HG02588 (cell line): ENCODE data around the gene DNAJC27.

ENCODE experiments used
- ATAC-seq: cut with Tn5 transposase; IDR thresholded peaks from one replicate; pipeline ENCODE4 v1.9.1; 2021; ENCODE audit warnings: mild to moderate bottlenecking, moderate library complexity; ENCODE audit not compliant: unreplicated experiment

DNAJC27 gene

DNA sequence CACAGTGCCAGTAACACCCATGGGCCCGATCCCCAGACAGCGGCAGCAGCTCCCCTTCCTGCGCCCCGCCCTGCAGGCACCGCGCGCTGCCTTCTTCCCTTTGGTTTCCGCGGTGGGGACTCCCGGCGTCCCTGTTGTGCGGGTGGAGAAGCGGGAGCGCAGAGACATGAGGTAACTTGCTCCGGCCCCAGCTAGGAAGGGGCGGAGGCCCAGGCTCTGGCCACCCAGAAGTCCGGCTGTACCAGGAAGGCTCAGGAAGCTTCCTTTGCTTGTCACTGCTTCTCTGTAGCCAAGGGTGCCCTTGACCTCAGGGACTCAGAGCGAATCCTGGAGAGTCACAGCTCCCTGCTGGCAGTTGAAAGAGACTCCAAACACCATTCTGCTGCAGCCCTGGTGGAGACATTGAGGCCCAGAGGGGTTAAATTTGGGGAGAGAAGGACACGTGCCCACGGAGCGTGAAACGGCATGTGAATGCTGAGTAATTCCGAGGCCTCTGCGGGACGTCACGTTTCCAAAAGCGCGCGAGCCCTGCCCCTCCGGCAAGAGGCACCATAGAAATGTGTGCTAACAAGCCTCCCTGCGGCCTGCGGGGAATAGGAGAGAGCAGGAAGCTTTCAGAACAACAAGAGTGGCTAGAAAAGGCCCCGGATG, 45.0 kb downstream of the DNAJC27 start:
- ATAC-seq = no peak

DNA sequence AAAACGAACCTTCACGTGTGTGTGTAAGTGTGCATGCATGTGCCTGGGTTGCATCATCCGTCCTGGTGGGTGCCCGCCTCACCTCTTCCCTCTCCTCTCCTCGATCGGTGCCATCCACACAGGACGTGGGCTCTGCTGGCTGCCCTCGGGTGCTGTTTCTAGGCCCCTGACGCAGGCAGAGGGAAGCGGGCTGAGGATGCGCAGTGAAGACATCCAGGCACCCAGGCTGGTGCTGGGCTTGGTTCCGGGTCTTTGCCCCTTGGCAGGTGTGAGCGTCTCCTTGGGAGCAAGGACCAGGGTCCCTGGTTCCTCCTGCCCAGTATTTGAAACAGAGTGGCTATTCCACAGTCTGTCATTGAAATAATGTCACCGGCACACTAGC, 45.5 kb downstream of the DNAJC27 start:
- no peak for ATAC-seq

DNA sequence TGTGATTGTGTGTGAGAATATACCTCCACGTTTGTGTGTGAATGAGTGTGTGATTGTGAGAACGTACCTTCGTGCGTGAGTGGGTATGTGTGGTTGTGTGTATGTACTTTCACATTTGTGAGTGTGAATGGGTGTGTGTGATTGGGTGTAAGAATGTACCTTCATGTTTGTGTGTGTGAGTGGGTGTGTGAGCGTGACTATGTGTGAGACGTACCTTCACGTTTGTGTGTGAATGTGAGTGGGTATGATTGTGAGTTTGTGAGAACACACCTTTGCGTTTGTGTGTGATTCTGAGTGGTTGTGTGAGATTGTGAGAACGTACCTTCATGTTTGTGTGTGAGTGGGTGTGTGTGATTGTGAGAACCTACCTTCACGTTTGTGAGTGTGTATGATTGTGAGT, 45.9 kb downstream of the DNAJC27 start:
- no peak for ATAC-seq

DNA sequence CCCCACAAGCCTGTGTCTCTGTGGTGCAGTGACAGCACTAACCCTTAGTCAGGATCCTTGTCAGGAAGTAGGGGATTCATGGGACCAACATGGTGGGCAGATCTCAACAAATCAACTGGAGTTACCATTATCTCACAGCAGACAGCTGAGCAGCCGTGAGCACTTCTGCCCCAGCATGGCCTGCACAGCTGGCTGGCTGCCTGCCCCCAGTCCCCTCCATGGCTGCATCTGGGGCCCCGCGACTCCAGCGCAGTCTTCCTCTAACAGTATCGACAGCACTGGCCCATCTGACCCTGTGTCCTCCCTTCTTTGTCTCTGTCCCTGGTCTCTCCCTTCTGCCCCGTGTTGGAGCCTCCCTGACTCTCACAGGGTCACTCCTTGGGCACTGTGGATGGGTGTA, 47.0 kb downstream of the DNAJC27 start:
- ATAC-seq = no peak

DNA sequence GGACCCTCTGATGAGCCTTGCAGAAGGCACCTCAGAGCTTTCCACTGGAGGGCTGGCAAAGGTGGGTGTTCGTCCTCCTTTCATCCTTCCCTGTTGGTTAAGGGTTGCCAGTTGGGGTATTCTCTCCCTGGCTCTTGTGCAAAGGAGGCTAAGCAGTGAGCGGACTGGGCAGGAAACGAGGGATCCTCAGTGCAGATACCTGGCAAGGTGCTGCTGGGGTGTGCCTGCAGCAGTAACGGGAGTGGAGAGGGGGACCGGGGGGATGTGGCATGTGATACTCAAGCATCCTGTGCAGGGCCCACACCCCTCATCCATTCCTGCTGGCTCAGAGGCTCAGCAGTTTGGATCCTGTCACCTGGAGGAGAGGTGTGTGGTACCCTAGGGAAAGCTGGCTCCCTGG, 47.5 kb downstream of the DNAJC27 start:
- no peak for ATAC-seq

DNA sequence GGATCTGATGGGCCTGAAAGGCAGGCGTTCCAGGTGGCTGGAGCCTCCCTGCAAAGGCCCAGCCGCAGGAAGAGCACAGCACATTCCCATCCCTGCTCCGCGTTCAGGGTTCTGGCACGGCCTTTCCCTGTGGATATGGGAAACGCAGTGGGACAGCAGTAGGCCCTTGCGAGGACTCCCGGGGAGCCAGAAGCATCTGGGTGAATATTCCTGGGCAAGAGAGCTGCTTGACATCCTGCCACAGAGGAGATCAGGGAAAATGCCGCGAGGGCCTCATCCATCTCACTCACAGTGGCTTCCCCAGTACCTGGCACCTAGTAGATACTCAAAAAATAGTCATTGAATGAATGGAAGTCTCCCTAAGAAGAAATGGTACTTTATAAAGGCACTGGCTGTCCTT, 48.6 kb downstream of the DNAJC27 start:
- ATAC-seq = no peak

DNA sequence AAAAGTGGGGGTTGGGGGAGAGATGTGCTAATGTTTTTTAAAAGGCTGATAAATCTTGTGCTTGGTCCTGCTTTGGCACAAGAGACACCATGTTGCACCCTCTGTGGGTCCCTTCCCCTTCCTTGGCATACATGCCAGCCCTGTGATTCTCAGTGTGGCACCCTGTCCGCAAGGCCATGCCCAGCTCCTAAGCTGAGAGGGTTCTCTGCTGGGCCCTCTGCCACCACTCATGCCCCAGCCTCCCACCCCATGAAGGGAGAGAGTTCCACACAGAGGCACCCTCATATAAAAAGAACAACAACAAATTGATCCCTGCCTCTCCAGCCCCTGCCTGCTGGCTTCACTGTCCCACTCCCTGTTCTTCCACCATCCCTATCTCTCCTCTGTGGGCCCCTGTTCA, 49.2 kb downstream of the DNAJC27 start:
- no peak for ATAC-seq

DNA sequence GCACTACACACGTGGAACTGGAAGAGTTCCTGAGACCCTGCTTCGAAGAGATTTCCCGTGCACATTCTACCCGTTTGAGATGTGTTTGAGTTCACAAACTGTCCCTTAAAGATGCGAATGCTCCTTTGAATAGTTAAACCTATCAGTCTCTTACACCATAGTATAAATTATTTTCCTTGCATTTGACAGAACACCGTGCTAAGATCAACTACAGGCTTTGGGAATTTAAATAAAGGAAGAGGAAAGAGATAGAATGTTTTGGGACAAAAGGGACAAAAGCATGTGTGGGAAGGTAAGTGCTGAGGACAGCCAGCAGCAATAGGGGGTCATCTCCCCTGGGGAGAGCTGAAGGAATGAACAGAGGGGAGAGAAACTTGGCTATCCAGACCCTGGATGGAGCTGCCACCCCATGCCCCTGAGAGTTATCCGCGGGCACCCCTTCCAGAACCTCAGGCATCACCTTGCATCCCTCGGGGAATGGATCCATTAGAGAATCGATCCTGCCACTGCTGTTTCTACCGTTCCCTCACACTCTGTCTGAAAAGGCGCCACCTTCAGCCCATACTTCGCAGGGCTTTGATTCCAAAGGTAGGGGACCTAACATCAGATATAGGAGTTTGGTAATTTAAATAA, 50.8 kb downstream of the DNAJC27 start:
- no peak for ATAC-seq

DNA sequence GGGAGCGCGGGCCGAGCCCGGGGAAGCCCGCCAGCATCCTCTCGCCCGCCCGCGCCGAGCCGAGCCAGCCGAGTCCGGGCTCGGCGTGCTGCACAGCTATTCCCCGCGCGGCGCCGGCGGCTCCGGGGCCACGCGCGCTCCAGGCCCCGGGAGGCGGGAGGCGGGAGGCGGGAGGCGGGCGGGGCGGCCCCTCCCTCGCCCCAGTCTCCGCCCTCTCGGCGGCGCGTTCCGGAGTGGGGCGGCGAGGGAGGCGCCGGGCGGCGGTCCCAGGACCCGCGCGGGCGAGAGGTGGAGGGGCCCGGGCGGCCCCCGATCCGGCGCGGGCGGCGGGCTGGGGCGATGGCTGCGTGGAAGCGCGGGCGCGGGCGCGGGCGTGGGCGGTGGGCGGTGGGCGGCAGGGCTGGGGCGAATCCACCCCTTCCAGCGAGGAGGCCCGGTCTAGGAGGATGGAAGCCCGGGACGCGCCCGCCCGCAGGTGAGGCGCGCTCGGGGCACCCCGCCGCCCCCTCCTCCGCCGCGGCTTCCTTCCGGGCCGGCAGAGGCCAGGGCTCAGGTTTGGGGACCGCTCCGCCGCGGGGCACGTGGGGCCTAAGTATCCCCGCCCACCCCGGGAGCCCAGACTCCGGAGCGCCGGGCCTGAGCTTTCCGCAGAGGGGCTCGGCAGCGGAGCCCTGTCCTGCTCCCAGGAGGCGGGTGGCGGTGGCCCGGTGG, 51.5 kb downstream of the DNAJC27 start, which contains the start of gene ADCY3:
TSS of gene ADCY3 (minus strand) at position 140 of the 711 bp plus-strand sequence. CDS start 1,250 bp downstream, outside the sequence.
- peak; percentile 49 for ATAC-seq

DNA sequence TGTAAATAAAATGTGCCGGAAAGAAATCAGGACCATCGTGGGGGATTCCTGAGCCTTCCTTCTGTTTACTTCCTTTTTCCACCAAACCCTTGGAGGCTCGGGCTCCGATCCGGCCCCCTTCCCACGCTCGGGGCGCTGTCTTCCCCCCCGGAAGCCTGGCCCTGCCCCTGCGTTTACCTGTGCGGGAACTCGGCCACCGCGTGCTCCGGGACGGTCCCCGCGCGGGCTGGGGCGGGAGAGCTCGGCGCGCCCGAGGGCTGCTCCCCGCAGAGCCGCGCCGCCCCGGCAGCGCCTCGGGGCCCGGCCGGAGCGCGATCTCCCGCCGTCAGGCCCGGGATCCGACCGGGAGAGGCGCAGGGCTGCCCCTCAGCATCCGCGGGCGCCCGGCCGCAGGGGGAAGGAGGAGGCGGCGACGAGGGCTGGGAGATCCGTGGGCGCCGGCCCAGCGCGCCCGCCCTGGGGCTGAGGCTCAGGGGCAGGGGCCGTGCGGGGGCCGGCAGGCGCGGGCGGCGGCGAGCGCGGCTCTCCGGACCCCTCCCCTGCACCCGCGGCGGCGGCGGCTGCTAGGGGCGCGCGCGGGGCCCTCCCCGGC, 52.2 kb downstream of the DNAJC27 start:
- peak; percentile 21 for ATAC-seq

DNA sequence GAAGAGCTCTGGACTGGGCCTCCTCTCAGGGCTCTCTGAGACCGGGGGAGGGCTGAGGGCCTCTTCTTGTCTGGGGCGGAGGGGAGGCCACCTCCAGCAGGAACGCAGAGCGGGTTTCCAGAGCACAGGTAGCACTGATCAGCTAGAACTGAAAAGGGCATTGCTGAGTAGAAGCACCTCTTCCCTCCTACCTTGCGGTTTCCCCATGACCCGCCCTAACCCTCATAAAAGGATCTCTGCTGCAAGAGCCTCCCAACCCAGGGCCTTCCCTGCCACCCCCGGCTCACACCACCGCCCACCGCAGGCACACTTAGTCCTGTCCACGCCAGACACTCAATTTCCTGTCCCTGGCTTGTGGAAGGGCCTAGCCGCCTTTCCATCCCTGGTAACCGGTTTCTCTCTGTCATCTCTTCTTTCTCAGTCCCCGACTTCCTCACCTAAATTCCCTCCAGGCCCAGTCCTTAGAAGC, 52.7 kb downstream of the DNAJC27 start:
- no peak for ATAC-seq

DNA sequence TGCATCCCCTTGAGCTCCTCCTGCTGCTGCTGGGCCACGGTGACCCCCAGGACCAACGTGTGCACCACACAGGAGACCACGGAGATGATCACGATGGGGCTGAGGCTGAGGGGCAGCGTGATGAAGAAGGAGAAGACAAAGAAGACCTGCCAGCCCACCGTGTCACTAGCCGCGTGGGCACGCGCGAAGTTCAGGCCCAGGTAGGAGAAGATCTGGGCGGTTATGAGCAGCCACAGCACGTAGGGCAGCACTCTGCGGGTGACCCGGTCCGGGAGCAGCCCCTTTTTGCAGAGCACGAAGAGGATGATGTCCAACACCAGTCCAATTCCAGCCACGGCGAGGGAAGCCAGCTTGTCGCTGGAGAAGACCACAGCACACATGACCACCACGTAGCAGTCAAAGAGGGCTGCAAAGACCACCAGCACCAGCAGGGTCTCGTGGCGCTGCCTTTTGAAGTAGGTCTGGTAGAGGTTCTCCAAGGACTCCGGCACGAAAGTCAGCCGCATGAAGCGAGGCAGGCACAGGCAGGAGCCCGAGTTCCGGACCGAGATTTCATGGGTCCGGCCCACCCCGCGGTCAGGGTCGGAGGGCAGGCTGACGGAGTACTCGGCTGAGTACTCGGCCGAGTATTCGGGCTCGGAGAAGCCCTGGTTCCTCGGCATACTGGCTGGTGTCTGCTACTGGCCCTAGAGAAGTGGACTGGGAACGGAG, 53.3 kb downstream of the DNAJC27 start:
- no peak for ATAC-seq

DNA sequence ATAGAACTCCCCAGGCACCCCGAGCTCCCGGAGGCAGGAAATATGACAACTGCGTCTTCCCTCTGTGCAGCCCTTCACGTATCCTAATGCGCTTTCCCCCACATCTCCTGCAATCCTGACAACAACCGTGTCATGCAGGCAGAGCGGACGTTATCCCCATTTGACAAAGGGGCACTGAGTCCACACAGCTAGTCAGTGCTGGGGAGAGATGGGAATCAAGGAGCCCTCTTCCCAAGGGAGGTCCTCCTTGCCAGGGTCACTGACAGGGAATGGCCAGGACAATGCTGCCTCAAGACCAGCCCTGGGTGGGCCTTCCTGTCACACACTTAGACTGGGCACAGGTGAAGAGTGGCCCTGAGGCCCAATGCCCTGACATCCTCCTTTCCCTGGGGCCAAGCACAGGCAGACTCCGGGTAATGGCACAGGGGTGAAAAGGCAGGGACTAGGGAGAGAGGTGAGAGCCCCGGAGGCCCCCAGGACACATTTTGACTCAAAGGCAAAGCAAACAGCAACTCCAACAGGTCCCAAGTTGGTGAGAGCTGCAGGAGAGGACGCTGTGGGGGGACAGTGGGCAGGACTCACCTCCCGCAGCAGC, 53.9 kb downstream of the DNAJC27 start:
- no peak for ATAC-seq

DNA sequence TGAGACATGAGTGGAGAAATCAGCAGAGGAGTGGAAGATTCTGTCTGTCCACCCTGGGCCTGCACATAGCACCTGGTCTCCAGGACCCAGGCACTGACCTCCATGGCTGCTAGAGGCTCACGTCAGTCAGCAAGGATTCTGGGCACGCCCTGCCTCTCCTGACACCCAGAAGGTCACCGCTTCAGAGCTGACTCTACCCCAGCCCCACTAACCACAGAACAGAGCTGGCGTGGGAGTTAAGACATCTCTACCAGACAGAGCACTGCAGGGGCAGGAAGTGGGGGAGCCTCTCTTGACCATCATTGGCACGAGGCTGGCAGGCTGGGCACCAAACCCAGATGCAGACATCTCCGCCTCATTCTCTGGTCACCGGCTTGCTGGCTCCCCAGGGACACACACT, 54.7 kb downstream of the DNAJC27 start:
- peak; percentile 41 for ATAC-seq

DNA sequence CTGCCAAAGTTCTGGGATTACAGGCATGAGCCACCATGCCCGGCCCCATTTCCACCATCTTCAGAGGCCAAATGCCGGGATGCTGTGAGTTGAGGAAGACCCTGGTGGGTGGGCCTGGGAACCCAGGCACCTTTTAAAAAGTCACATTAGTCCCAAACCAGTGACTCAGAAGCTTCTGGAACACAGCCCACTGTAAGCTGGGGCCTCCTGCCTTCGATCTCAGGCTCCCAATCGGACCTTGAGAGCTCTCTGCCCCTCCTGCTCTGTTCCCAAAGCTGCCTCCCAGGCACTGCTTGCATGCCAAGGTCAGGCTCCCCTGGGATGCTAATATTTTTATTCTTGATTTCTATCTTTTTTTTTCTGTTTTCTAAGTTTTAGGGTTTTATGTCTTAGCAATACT, 56.0 kb downstream of the DNAJC27 start:
- no peak for ATAC-seq

DNA sequence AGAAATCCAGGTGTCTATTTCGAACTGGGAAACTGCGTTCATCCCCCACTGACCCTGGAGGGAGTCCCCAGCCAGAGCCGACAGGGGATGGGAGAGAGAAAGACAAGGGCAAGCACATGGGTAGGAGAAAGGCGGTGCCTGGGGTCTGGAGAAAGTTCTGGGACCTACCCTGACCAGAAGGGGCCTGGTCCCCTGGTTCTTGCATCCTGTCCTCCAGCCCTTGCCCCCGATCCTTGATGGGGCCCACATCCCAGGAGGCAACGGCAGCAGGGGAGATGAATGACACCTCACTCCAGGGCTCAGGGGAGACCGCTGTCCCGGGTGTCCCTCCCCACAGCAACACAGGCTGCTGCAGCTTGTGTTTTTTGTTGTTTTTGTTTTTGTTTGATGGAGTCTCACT, 56.6 kb downstream of the DNAJC27 start:
- no peak for ATAC-seq

DNA sequence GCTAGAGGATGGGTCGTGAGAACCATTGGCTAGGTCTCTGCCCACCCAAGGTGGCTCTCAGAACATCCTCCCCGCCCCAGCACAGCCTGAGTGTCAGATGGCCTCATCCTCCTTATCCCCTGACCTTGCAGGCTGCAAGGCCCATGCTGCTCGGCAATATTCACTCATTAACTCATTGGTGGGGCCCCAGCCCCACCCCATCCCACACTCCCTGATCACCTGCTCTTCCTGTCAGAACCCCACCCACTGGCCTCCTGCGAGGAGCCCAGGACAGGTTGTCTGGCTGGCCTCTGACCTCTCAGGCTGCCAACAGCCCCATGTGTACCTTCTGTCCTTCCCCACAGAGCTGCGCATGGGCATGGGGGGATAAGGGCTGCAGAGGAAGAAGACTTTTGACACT, 57.0 kb downstream of the DNAJC27 start:
- ATAC-seq = no peak

DNA sequence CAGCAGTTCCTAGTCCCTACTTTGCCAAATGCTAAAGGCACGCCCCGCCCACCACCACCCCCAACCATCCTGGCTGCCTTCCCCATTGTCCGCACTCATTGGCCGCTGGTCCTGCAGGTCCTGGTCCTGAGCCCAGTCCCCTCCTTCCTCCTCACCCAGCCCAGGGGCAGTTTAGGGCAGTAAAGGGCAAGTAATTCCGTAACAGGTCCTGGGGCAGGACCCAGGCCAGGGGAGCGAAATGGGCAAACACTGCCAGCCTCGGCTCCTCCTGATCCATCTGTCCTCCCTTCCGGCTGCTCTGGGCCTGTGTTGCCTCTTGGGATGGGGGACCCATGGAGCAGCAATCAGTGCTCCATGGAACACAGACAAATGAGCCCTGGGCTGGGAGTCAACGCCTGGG, 57.8 kb downstream of the DNAJC27 start:
- ATAC-seq = no peak

DNA sequence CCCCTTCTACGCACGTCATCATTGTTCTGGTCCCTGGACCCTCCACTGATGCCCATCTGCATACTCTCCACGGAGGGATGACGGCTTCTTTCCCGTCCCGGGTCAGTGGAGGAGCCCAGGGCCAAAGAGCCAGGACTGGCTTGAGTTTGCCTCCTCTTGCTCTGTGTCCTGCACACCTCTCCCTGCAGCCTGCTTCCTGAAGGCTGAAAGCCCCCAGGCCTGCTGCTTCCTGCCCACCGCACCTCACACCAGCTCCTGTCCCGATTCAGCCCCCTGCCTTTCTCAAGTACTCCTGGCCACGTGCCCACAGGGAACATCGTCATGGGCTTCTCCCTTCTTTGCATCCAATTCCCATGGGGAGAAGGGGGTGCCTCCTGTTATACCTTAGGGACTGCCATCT, 58.8 kb downstream of the DNAJC27 start:
- no peak for ATAC-seq

DNA sequence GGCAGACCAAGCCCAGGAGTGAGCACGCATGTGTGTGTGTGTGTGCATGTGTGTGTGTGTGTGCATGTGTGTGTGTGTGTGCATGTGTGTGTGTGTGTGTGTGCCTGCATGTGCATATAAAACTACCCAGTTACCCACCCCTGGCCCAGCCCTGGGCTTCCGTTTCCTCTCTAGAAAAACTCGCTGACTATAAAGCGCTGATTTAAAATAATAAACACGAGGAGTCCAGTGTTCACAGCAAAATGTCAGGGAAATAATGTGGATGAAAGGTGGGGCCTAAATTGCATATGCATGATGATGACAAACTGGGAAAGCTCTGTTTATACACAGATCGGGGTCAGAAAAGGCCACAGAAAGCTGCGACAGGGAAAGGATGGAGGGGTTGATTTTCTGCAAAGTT, 59.2 kb downstream of the DNAJC27 start:
- ATAC-seq = no peak

DNA sequence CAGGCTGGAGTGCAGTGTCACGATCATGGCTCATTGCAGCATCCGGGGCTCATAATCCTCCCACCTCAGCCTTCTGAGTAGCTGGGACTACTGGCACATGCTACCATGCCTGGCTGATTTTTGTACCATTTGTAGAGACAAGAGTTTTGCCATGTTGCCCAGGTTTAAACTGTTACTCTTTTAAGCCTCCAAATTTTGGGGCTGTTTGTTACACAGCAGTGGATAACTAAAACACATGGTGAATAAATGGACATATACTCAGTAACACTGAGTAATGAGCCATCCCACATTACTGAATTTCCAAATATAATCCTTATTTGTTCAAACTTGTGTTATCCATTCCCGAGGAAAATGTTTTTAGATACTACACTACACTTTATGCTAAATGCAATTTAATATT, 61.5 kb downstream of the DNAJC27 start:
- no peak for ATAC-seq
